HepG2 (cell line): Measurements from ENCODE around the gene FBXW2. TPM values are rescaled to one million over a fixed set of nuclear protein-coding genes. Genes with fewer than 3 reads are reported as not detected.

Experiments
- ATAC-seq: fragments of 200-7000 bp; cut with Tn5 transposase; 3 replicates; pipeline ENCODE4 v1.9.1; 2020; ENCODE audit warnings: mild to moderate bottlenecking, moderate library complexity
- BruUV-seq: library from RNA; stranded (reverse); fragments of 400-500 nt; replicated peaks from 2 replicates; lab custom pipeline; 2021; lab: Mats Ljungman, UMichigan
- CTCF ChIA-PET: fragments of 300-600 bp; formaldehyde crosslinking; extraction: SDS; loops from one replicate; lab custom pipeline; 2021; ENCODE audit warnings: low total read pairs, inconsistent platforms, low intra/inter-chr PET ratio; lab: Yijun Ruan, JAX
- POLR2A ChIA-PET: fragments of 350-600 bp; sonication (Branson Sonifier 250); formaldehyde crosslinking; loops from one replicate; lab custom pipeline; 2020; ENCODE audit warnings: antibody characterized with exemption, inconsistent platforms; lab: Yijun Ruan, JAX
- DNase-seq: peaks from one replicate; pipeline ENCODE4 v3.0.0-alpha.2; 2015; ENCODE audit warnings: low spot score
- FAIRE-seq: peaks from 3 replicates; lab custom pipeline; 2011; peaks lifted over from hg19 to GRCh38; lab: Jason Lieb, UNC
- H2AFZ ChIP-seq: one replicate; pipeline ENCODE4 v1.6.1; 2011; ENCODE audit warnings: low read length, inconsistent platforms
- H3K27ac ChIP-seq: fragments of 300-600 bp; 3 replicates; pipeline ENCODE4 v1.8.0; 2011; ENCODE audit warnings: mixed run types, mild to moderate bottlenecking, mixed read lengths, low read length, inconsistent platforms; ENCODE audit not compliant: insufficient read depth; ENCODE audit errors: extremely low read length
- H3K27me3 ChIP-seq, 2 experiments: fragments of 200-600 bp in 1 of 2; 2 replicates in 1 of 2; 3 replicates in 1 of 2; pipeline versions ENCODE4 v1.6.0 to v1.8.0; 2011; ENCODE audit warnings: low read length in 2 of 2, mild to moderate bottlenecking in 2 of 2, moderate library complexity in 2 of 2, inconsistent platforms in 1 of 2; ENCODE audit not compliant: insufficient read depth in 2 of 2, control insufficient read depth in 1 of 2
- H3K36me3 ChIP-seq, 2 experiments: fragments of 200-600 bp in 1 of 2; replicated peaks in 1 of 2; 2 replicates in 1 of 2; 3 replicates in 1 of 2; pipeline versions ENCODE4 v1.5.1 to v1.8.0; 2011; ENCODE audit warnings: low read length in 2 of 2, inconsistent platforms in 1 of 2; ENCODE audit not compliant: insufficient read depth in 2 of 2, control insufficient read depth in 1 of 2
- H3K4me1 ChIP-seq: 2 replicates; pipeline ENCODE4 v1.5.1; 2012; ENCODE audit warnings: low read length, inconsistent platforms; ENCODE audit not compliant: insufficient read depth
- H3K4me2 ChIP-seq: 2 replicates; pipeline ENCODE4 v1.6.0; 2011; ENCODE audit warnings: low read depth, low read length, inconsistent platforms
- H3K4me3 ChIP-seq, 3 experiments: fragments of 200-600 bp in 1 of 3; sonication (generic), shearing (Covaris generic) in 1 of 3; replicated peaks in 1 of 3; 2 replicates each; pipeline ENCODE4 v1.5.1; 2011 to 2016; ENCODE audit warnings: low read length in 3 of 3, inconsistent platforms in 2 of 3, low read depth in 2 of 3, mild to moderate bottlenecking in 2 of 3, control low read depth in 1 of 3, mixed read lengths in 1 of 3; ENCODE audit not compliant: insufficient read depth in 1 of 3
- H3K79me2 ChIP-seq: one replicate; pipeline ENCODE4 v1.6.1; 2011; ENCODE audit warnings: low read length, inconsistent platforms; ENCODE audit not compliant: insufficient read depth
- H3K9ac ChIP-seq: 2 replicates; pipeline ENCODE4 v1.6.0; 2011; ENCODE audit warnings: mild to moderate bottlenecking, low read depth, low read length, inconsistent platforms; ENCODE audit not compliant: insufficient read depth
- H3K9me3 ChIP-seq: 2 replicates; pipeline ENCODE4 v1.5.1; 2012; ENCODE audit warnings: mild to moderate bottlenecking, low read length
- H4K20me1 ChIP-seq: 2 replicates; pipeline ENCODE4 v1.6.0; 2011; ENCODE audit warnings: inconsistent platforms, mild to moderate bottlenecking, low read length, moderate library complexity; ENCODE audit not compliant: insufficient read depth
- IKZF5 ChIP-seq: IDR thresholded peaks from 2 replicates; pipeline ENCODE4 v1.6.1; 2018; ENCODE audit warnings: missing genetic modification reagents, mild to moderate bottlenecking, missing compliant biosample characterization
- PCBP1 ChIP-seq: fragments of 200-400 bp; formaldehyde crosslinking; IDR thresholded peaks from 2 replicates; pipeline ENCODE4 v1.6.1; 2017; ENCODE audit warnings: mild to moderate bottlenecking, low read depth, low read length, borderline replicate concordance
- TP53 ChIP-seq: sonication (generic); formaldehyde crosslinking; conservative IDR thresholded peaks from 2 replicates; pipeline ENCODE4 v1.4.0; 2020; ENCODE audit warnings: missing genetic modification reagents
- ZNF33B ChIP-seq: sonication (generic); formaldehyde crosslinking; IDR thresholded peaks from 2 replicates; pipeline ENCODE4 v1.5.1; 2020; ENCODE audit warnings: mild to moderate bottlenecking, missing genetic modification reagents
- ZNF761 ChIP-seq: sonication (generic); formaldehyde crosslinking; conservative IDR thresholded peaks from 2 replicates; pipeline ENCODE4 v1.4.0; 2020; ENCODE audit warnings: mild to moderate bottlenecking, missing genetic modification reagents
- ZNF850 ChIP-seq: sonication (generic); formaldehyde crosslinking; conservative IDR thresholded peaks from 2 replicates; pipeline ENCODE4 v1.9.0; 2021; ENCODE audit warnings: mild to moderate bottlenecking, missing genetic modification reagents
- WGBS: methylation state at CpG from one replicate; pipeline ENCODE4 v1.1.6; 2017; ENCODE audit warnings: low lambda C conversion rate; 5-methylcytosine and 5-hydroxymethylcytosine counted together
- in situ Hi-C: cut with HindIII; loops from 2 replicates; pipeline ENCODE4 v1.10.0; 2017; ENCODE audit warnings: low pct_unique_long_range_greater_than_20kb; ENCODE audit not compliant: extremely low pct_ligation_motif_present
- intact Hi-C: fragments of 100-400 bp; cut with micrococcal nuclease; formaldehyde crosslinking; loops from one replicate; pipeline ENCODE4 v1.10.0; 2022; ENCODE audit not compliant: unreplicated experiment
- polyA plus RNA-seq, 8 experiments: library from polyadenylated mRNA; depleted of rRNA in 3 of 8; stranded (reverse) in 7 of 8; unstranded in 1 of 8; fragments of >200 nt; fragmentation: Illumina TruSeq in 4 of 8; extraction: Trizol in 4 of 8; gene quantifications; 2 replicates each; pipeline versions ENCODE4 v1.2.1 to v1.2.3, GENCODE V29; 2011 to 2016; ENCODE audit warnings: low read depth in 4 of 8, missing spikeins in 1 of 8, mixed read lengths in 1 of 8; ENCODE audit not compliant: insufficient read depth in 1 of 8
- total RNA-seq, 5 experiments: library from RNA; depleted of rRNA; stranded (reverse); fragments of >200 nt; fragmentation: Illumina TruSeq; extraction: Trizol; gene quantifications; 2 replicates each; pipeline ENCODE4 v1.2.3, GENCODE V29; 2016; ENCODE audit warnings: low read depth in 1 of 5
- TF ChIP-seq, protein P1 (sequence below): sonication (generic); formaldehyde crosslinking; IDR thresholded peaks from 2 replicates; pipeline ENCODE4 v1.5.0; 2020; ENCODE audit warnings: mild to moderate bottlenecking, missing genetic modification reagents, borderline replicate concordance

The FBXW2 gene
- total and polyA plus RNA-seq, 2 of the 13 experiments (the other 11 are each of a cell fraction or from before 2014, with no cell fraction given) = 35.4 to 43.1 TPM

DNA sequence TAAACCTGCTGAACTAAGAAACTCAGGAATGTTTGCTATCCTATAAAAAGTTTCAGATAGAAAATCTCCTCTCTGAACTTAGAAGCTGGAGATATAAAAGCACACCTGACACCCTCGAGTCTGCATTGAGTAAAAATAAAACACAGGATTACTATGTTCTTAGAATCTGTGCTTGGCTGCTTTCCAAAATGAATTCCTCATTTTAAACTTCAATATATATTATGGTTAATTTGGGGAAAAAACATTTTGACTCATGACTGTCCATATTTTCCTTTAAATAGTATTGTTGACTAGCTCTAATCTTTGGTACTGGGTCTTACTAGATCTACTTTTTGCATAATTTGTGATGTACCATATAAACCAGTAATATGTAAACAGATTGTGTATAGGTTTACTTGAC is 36.7 kb downstream of the FBXW2 start:
- intact Hi-C loops = loop anchor here (1.0 to 10.0 kb wide), 3 partner anchors 121 to 308 kb away; partner anchors contain the start of gene PHF19
- H3K4me3 ChIP-seq = no peak overlapping the region
- BruUV-seq = no TSS peak
- TF ChIP-seq TP53 (CRISPR knock-in tag) = no peak
- TF ChIP-seq, protein P1, sequence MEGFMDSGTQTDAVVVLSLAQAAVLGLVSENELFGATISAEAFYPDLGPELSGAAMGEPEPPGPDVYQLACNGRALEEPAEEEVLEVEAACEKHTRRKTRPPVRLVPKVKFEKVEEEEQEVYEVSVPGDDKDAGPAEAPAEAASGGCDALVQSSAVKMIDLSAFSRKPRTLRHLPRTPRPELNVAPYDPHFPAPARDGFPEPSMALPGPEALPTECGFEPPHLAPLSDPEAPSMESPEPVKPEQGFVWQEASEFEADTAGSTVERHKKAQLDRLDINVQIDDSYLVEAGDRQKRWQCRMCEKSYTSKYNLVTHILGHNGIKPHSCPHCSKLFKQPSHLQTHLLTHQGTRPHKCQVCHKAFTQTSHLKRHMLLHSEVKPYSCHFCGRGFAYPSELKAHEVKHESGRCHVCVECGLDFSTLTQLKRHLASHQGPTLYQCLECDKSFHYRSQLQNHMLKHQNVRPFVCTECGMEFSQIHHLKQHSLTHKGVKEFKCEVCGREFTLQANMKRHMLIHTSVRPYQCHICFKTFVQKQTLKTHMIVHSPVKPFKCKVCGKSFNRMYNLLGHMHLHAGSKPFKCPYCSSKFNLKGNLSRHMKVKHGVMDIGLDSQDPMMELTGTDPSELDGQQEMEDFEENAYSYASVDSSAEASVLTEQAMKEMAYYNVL (CRISPR knock-in tag) = no peak
- TF ChIP-seq IKZF5 = no peak
- TF ChIP-seq PCBP1 = no peak
- no peak for TF ChIP-seq ZNF761
- no peak for TF ChIP-seq ZNF33B
- TF ChIP-seq ZNF850 (CRISPR knock-in tag) = no peak
- TF ChIP-seq, all 625 proteins: peak for 0
- ChIA-PET CTCF (interaction anchor here (2.3 to 2.5 kb wide), 2 partner anchors 14 to 180 kb away, joined by 4 to 40 read pairs; no protein-coding TSS in a partner anchor), POLR2A (interaction anchor here (1.7 kb wide), 1 partner anchor 37 kb away, joined by 9 read pairs; the partner anchor contains the start of gene FBXW2)
- no peak for FAIRE-seq
- H3K27me3 ChIP-seq = no peaks in the 10 kb centered on the region
- ATAC-seq = no peak
- no peak overlapping the region for H3K27ac ChIP-seq
- WGBS = 81% methylated on average over 1 of the region's 1 CpG
- no peaks in the 10 kb centered on the region for H3K9me3 ChIP-seq
- in situ Hi-C loops = loop anchor here (5.0 kb wide), 1 partner anchor 181 kb away; no protein-coding TSS in a partner anchor
- no peak overlapping the region for H3K4me2 ChIP-seq
- no peak overlapping the region for H3K9ac ChIP-seq
- no peak overlapping the region for H2AFZ ChIP-seq
- peaks cover 4 to 6% of the 10 kb centered on the region in 2 experiments; a peak in 3 of 5 replicates for H3K36me3 ChIP-seq
- 0 out of 2 replicates have a peak, but pooled peaks cover 2% of the 10 kb centered on the region for H4K20me1 ChIP-seq
- H3K79me2 ChIP-seq = no peaks in the 10 kb centered on the region
- H3K4me1 ChIP-seq = no peaks in the 10 kb centered on the region
- no peak for DNase-seq
